T-cell (primary cell): ENCODE data around the gene MCRIP2. TPM values are rescaled to one million over a fixed set of nuclear protein-coding genes. Genes with fewer than 3 reads are reported as not detected.

Source experiments
- ATAC-seq, 4 experiments: fragments of 200-7000 bp in 3 of 4; fragments of 150-1000 bp in 1 of 4; cut with Tn5 transposase; replicated peaks in 1 of 4; 1 replicate in 3 of 4; 2 replicates in 1 of 4; pipeline ENCODE4 v1.10.0; 2021; ENCODE audit warnings: moderate library complexity in 3 of 4, mild to moderate bottlenecking in 2 of 4, moderate number of reproducible peaks in 1 of 4
- CTCF ChIA-PET, 2 donors: fragments of 300-600 bp; sonication (Branson Sonifier 250); formaldehyde crosslinking; loops; one replicate each; lab custom pipeline; 2022; ENCODE audit warnings: antibody characterized with exemption in 2 of 2; lab: Charles Lee
- POLR2A ChIA-PET, 2 donors: fragments of 300-600 bp; sonication (Branson Sonifier 250); formaldehyde crosslinking; loops; one replicate each; lab custom pipeline; 2022; ENCODE audit warnings: antibody characterized with exemption in 2 of 2; lab: Charles Lee
- DNase-seq, 35 experiments: peaks; one replicate each; pipeline versions ENCODE4 v3.0.0 to v3.0.0-alpha.2; 2013 to 2023
- H3K27ac ChIP-seq: one replicate; pipeline ENCODE4 v1.5.1; 2013; ENCODE audit warnings: low read length
- H3K27me3 ChIP-seq, 2 experiments: replicated peaks in 1 of 2; 1 replicate in 1 of 2; 2 replicates in 1 of 2; pipeline versions ENCODE4 v1.6.1 to v1.7.0; 2013; ENCODE audit warnings: low read length in 1 of 2, mixed read lengths in 1 of 2; ENCODE audit not compliant: control insufficient read depth in 2 of 2, insufficient read depth in 2 of 2; ENCODE audit errors: extremely low read depth in 1 of 2
- H3K36me3 ChIP-seq, 2 donors: 1 replicate in 1 of 2; 2 replicates in 1 of 2; pipeline versions ENCODE4 v1.6.1 to v1.7.0; 2013; ENCODE audit warnings: low read length in 1 of 2; ENCODE audit not compliant: control insufficient read depth in 2 of 2, insufficient read depth in 1 of 2; ENCODE audit errors: extremely low read depth in 1 of 2
- H3K4me1 ChIP-seq, 2 experiments: 1 replicate in 1 of 2; 2 replicates in 1 of 2; pipeline versions ENCODE4 v1.6.1 to v1.7.0; 2013; ENCODE audit warnings: low read length in 2 of 2, mixed read lengths in 1 of 2; ENCODE audit not compliant: insufficient read depth in 2 of 2, control insufficient read depth in 1 of 2; ENCODE audit errors: extremely low read depth in 1 of 2
- H3K4me3 ChIP-seq, 2 donors: 1 replicate in 1 of 2; 2 replicates in 1 of 2; pipeline versions ENCODE4 v1.5.1 to v1.7.0; 2013; ENCODE audit warnings: mild to moderate bottlenecking in 2 of 2, low read length in 1 of 2, moderate library complexity in 1 of 2; ENCODE audit not compliant: control insufficient read depth in 1 of 2; ENCODE audit errors: extremely low read depth in 1 of 2
- H3K9me3 ChIP-seq: 2 replicates; pipeline ENCODE4 v1.7.0; 2013
- H3K27ac Mint-ChIP-seq, 2 donors: one replicate each; pipeline ENCODE4 v1.8.0; 2020 to 2021; ENCODE audit warnings: mild to moderate bottlenecking in 2 of 2, mixed read lengths in 2 of 2
- H3K27me3 Mint-ChIP-seq, 2 donors: one replicate each; pipeline ENCODE4 v1.8.0; 2021 to 2022; ENCODE audit warnings: mixed read lengths in 2 of 2
- H3K36me3 Mint-ChIP-seq: one replicate; pipeline ENCODE4 v1.8.0; 2021; ENCODE audit warnings: mixed read lengths
- H3K4me1 Mint-ChIP-seq, 3 donors: one replicate each; pipeline ENCODE4 v1.8.0; 2020 to 2022; ENCODE audit warnings: mixed read lengths in 3 of 3, mild to moderate bottlenecking in 1 of 3
- H3K4me3 Mint-ChIP-seq, 3 donors: one replicate each; pipeline ENCODE4 v1.8.0; 2020 to 2022; ENCODE audit warnings: mild to moderate bottlenecking in 3 of 3, mixed read lengths in 3 of 3, moderate library complexity in 3 of 3
- H3K9me3 Mint-ChIP-seq, 3 donors: one replicate each; pipeline ENCODE4 v1.8.0; 2020 to 2022; ENCODE audit warnings: mixed read lengths in 3 of 3
- WGBS: methylation state at CpG from one replicate; pipeline ENCODE4 v1.1.5; 2013; ENCODE audit warnings: missing lambda C conversion rate; ENCODE audit not compliant: insufficient coverage; 5-methylcytosine and 5-hydroxymethylcytosine counted together
- total RNA-seq, 35 experiments: library from RNA in 6 of 35; stranded (reverse) in 6 of 35; fragments of 120-200 nt in 1 of 35; gene quantifications; one replicate each; pipeline versions ENCODE4 v1.2.1 to v1.2.4 and lab custom pipeline; 2013 to 2026

Gene MCRIP2
- total RNA-seq, 5 donors from 2014 or later (not counting 1 experiment from before 2014, with no cell fraction given) = 19.1 to 43.0 (median 40.0) TPM

DNA sequence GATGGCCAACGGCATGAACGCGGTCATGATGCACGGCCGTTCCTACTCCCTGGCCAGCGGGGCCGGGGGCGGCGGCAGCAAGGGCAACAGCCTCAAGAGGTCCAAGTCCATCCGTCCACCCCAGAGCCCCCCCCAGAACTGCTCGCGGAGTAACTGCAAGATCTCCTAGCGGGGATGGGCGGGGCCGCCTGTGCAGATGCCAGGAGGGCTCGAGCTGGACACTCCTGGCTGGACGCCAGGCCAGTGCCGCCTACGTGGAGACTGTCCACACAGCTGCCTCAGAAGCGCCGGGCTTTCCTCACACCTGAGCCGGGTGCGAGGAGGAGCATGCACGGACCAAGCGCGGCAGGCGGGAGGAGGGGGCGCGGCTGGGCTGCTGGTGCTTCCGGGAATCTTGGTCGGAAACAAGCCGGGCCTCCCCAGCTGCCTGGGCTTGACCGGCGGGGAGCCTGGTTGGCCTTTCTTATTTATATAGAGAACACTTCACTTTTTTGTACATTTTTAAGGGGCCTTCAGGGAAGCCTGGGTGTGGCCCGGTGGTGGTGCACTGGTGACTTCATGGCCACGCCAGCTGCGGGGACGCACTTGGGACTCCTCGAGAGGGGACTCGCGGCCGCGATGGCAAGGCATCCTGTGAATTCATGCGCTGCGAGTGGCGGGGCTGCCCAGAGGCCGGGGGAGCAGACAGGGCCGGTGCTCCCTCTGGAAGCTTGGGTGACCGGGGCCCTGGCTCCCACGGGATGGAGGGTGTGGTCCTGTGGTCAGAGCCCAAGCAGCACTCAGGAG lies 14.0 kb upstream of the MCRIP2 start:
- Histone ChIP-seq H3K4me1 (peaks cover 0 to 5% of the 10 kb centered on the region in 2 experiments), H3K27me3 (no peaks in the 10 kb centered on the region), H3K27ac (no peak overlapping the region), H3K9me3 (no peaks in the 10 kb centered on the region), H3K36me3 (peaks cover 12 to 18% of the 10 kb centered on the region in 2 donors), H3K4me3 (no peak overlapping the region)
- 97% methylated on average over 29 of the region's 50 CpGs for WGBS
- H3K27ac Mint-ChIP-seq = no peak overlapping the region
- no peak for DNase-seq
- H3K9me3 Mint-ChIP-seq = no peaks in the 10 kb centered on the region
- no peaks in the 10 kb centered on the region for H3K36me3 Mint-ChIP-seq
- no peak for ATAC-seq
- CTCF ChIA-PET = no interaction called here
- POLR2A ChIA-PET = no interaction called here
- H3K4me1 Mint-ChIP-seq = no peaks in the 10 kb centered on the region
- no peak overlapping the region for H3K4me3 Mint-ChIP-seq
- H3K27me3 Mint-ChIP-seq = no peaks in the 10 kb centered on the region

- WGBS = 88% methylated on average over 31 of the region's 33 CpGs
- Histone ChIP-seq H3K4me3 (no peak overlapping the region), H3K9me3 (no peaks in the 10 kb centered on the region), H3K27ac (no peak overlapping the region), H3K4me1 (peaks cover 0 to 5% of the 10 kb centered on the region in 2 experiments), H3K36me3 (peaks cover 12 to 18% of the 10 kb centered on the region in 2 donors), H3K27me3 (no peaks in the 10 kb centered on the region)
- Mint-ChIP-seq H3K27me3 (no peaks in the 10 kb centered on the region), H3K4me1 (no peaks in the 10 kb centered on the region), H3K9me3 (no peaks in the 10 kb centered on the region), H3K27ac (no peak overlapping the region), H3K4me3 (no peak overlapping the region), H3K36me3 (no peaks in the 10 kb centered on the region)
- ChIA-PET POLR2A (no interaction called here), CTCF (no interaction called here)
- DNase-seq = no peak
- ATAC-seq = no peak
Observed at GRCh38 chr16:628321-629061, 13.1 kb upstream of the MCRIP2 start.

DNA sequence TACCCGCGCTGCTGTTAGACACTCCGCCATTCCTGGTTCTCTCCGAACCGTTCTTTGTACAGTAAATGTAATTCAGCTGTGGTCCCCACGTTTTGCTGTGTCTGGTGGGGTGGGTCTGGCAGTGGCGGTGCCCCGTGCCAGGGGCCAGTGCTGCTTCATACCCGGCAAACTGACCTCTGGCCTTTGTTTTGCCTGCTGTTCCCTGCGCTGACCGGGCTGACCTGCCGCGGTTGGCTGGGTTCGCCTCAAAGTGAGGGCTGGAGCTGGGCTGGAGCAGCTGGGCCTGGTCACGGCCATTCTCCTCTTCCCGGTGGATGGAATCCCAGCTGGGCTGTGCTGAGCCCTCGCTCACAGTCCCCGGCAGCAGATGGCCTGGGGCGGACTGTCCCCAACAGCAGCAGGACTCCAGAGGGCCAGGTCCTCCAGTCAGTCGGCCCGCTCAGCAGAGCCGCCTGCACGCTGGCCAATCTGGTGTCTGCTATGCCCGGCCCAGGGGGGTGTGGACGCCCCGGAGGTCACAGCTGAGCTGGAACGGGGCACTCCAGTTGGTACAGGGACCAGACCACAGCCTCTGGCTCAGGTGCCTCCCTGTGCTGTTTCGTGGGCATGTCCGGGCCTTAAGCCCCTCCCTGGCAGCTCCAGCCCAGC lies 12.3 kb upstream of the MCRIP2 start:
- Mint-ChIP-seq H3K4me3 (no peak overlapping the region), H3K27ac (no peak overlapping the region), H3K36me3 (no peaks in the 10 kb centered on the region), H3K9me3 (no peaks in the 10 kb centered on the region), H3K27me3 (no peaks in the 10 kb centered on the region), H3K4me1 (peaks cover 0 to 1% (median 0%) of the 10 kb centered on the region in 3 donors)
- Histone ChIP-seq H3K4me3 (no peak overlapping the region), H3K4me1 (peaks cover 0 to 5% of the 10 kb centered on the region in 2 experiments), H3K36me3 (peaks cover 13 to 20% of the 10 kb centered on the region in 2 donors), H3K27me3 (no peaks in the 10 kb centered on the region), H3K27ac (no peak overlapping the region), H3K9me3 (no peaks in the 10 kb centered on the region)
- ChIA-PET POLR2A (interaction anchor here in 1 of 2 donors (0.6 kb wide), 1 partner anchor 31 kb away, joined by 3 read pairs; no protein-coding TSS in a partner anchor), CTCF (no interaction called here)
- no peak for DNase-seq
- WGBS = 89% methylated on average over 29 of the region's 29 CpGs
- ATAC-seq = no peak

DNA sequence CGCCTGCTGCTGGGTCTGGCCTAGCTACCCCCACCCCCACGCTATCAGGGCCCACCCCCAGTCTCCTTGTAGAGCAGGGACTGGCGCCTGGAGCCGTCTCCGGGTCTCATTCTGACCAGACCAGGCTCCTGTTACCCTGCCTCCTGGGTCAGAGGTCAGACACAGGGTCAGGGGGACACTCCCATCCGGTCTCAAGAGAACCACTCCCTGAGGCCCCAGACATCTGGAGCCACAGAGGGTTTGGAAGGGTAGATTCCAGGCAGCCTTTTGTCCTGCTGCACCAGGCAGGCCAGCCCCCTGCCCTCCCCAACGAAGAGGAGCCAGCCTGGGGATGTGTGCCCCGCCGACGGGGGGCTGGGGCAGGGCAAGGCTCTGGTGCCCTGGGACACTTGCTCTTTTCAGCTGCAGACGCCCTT lies 11.8 kb upstream of the MCRIP2 start:
- Histone ChIP-seq H3K27me3 (no peaks in the 10 kb centered on the region), H3K9me3 (no peaks in the 10 kb centered on the region), H3K4me3 (no peak overlapping the region), H3K27ac (no peak overlapping the region), H3K36me3 (peaks cover 16 to 19% of the 10 kb centered on the region in 2 donors), H3K4me1 (peaks cover 0 to 10% of the 10 kb centered on the region in 2 experiments)
- WGBS = 84% methylated on average over 11 of the region's 11 CpGs
- peaks cover 0 to 4% (median 2%) of the 10 kb centered on the region in 3 donors for H3K4me1 Mint-ChIP-seq
- no peak for ATAC-seq
- no peaks in the 10 kb centered on the region for H3K36me3 Mint-ChIP-seq
- ChIA-PET CTCF (no interaction called here), POLR2A (interaction anchor here in 1 of 2 donors (0.6 kb wide), 1 partner anchor 31 kb away, joined by 3 read pairs; no protein-coding TSS in a partner anchor)
- no peak overlapping the region for H3K27ac Mint-ChIP-seq
- H3K9me3 Mint-ChIP-seq = no peaks in the 10 kb centered on the region
- no peak overlapping the region for H3K4me3 Mint-ChIP-seq
- no peaks in the 10 kb centered on the region for H3K27me3 Mint-ChIP-seq
- no peak for DNase-seq

DNA sequence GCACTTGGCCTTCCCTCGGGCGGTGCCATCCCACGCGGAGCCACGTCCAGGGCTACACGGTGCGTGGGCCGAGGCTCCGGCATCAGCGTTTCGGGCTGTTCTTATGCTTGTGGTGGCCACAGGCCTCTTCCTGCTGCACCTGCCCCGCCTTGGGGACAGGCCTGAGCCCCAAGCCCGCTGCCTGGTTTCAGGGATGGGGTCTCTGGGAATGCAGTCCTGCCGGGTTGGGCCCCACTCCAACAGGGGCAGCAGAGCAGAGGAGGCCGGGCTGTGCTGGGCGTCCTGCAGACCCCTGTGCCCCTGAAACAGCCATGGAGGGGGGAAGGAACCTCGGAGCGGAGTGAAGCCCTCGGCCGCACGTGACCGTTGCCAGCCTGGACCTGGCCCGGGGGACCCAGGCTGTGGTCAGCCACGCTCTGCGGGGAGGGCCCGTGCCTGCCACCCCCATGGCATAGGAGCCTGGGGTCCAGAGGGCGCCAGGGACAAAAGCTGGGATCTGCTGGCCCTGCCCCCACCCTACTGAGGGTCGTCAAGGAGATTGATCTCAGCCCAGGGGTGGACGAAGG lies 11.3 kb upstream of the MCRIP2 start:
- Mint-ChIP-seq H3K9me3 (no peaks in the 10 kb centered on the region), H3K36me3 (no peaks in the 10 kb centered on the region), H3K27me3 (no peaks in the 10 kb centered on the region), H3K27ac (no peak overlapping the region), H3K4me1 (peaks cover 0 to 4% (median 3%) of the 10 kb centered on the region in 3 donors), H3K4me3 (no peak overlapping the region)
- Histone ChIP-seq H3K4me3 (no peak overlapping the region), H3K27me3 (no peaks in the 10 kb centered on the region), H3K36me3 (peaks cover 15 to 16% of the 10 kb centered on the region in 2 donors), H3K4me1 (peaks cover 3 to 15% of the 10 kb centered on the region in 2 experiments), H3K9me3 (no peaks in the 10 kb centered on the region), H3K27ac (no peak overlapping the region)
- ChIA-PET POLR2A (no interaction called here), CTCF (no interaction called here)
- no peak for ATAC-seq
- 62% methylated on average over 23 of the region's 29 CpGs for WGBS
- no peak for DNase-seq

GRCh38 chr16:630815-631405 lies 10.7 kb upstream of the MCRIP2 start, which contains the start of gene WFIKKN1:
Gene WFIKKN1 (plus strand): TSS chr16:630985. CDS start chr16:631254, 269 bp downstream.
- H3K4me3 Mint-ChIP-seq = no peak within 1 kb of the TSS
- peaks cover 0 to 4% (median 3%) of the 10 kb centered on the region in 3 donors for H3K4me1 Mint-ChIP-seq
- Histone ChIP-seq H3K36me3 (peaks cover 13 to 14% of the 10 kb centered on the region in 2 donors), H3K4me3 (no peak within 1 kb of the TSS), H3K4me1 (peaks cover 5 to 20% of the 10 kb centered on the region in 2 experiments), H3K27me3 (no peaks in the 10 kb centered on the region), H3K9me3 (no peaks in the 10 kb centered on the region), H3K27ac (no peak within 1 kb of the TSS)
- no peaks in the 10 kb centered on the region for H3K36me3 Mint-ChIP-seq
- ChIA-PET CTCF (no interaction called here), POLR2A (no interaction called here)
- no peak for ATAC-seq
- DNase-seq = no peak
- no peaks in the 10 kb centered on the region for H3K27me3 Mint-ChIP-seq
- no peak within 1 kb of the TSS for H3K27ac Mint-ChIP-seq
- WGBS = 8% methylated on average over 20 of the region's 23 CpGs
- H3K9me3 Mint-ChIP-seq = no peaks in the 10 kb centered on the region
